Myocyte (in vitro differentiated cells): ENCODE data around the gene SMYD1. TPM values are rescaled to one million over a fixed set of nuclear protein-coding genes. Genes with fewer than 3 reads are reported as not detected.

Source experiments
- DNase-seq: peaks from one replicate; pipeline ENCODE4 v3.0.0-alpha.2; 2012; ENCODE audit warnings: low read depth
- total RNA-seq: library from RNA; depleted of rRNA; stranded (reverse); fragments of >200 nt; gene quantifications from 2 replicates; pipeline ENCODE4 v1.2.3, GENCODE V29; 2014

SMYD1 gene
- total RNA-seq, 1 donor from 2014 or later, result 243 TPM

GRCh38 chr2:88055371-88056128, 12.1 kb upstream of the SMYD1 start, which contains the start of gene KRCC1:
KRCC1 (minus strand) TSS chr2:88055783; CDS start chr2:88028563, 27,220 bp downstream.
- DNase-seq, result peak; percentile 95

GRCh38 chr2:88057437-88057844, 10.2 kb upstream of the SMYD1 start:
- DNase-seq, result no peak

- DNase-seq, result no peak
Measured at GRCh38 chr2:88058191-88058590, 9.4 kb upstream of the SMYD1 start.

- DNase-seq, result peak; percentile 53
Measured at GRCh38 chr2:88059979-88060906, 7.4 kb upstream of the SMYD1 start.

- DNase-seq, result no peak
Measured at GRCh38 chr2:88060907-88061275, 6.7 kb upstream of the SMYD1 start.

- no peak for DNase-seq
Measured at GRCh38 chr2:88061295-88061694, 6.3 kb upstream of the SMYD1 start.

GRCh38 chr2:88066543-88066942, 1.1 kb upstream of the SMYD1 start:
- DNase-seq, result peak; percentile 64

GRCh38 chr2:88067189-88067588, 436 bp upstream of the SMYD1 start:
- peak; percentile 99 for DNase-seq

GRCh38 chr2:88068044-88068443, 419 bp downstream of the SMYD1 start:
- DNase-seq, result no peak

GRCh38 chr2:88069117-88069516, 1.5 kb downstream of the SMYD1 start:
- DNase-seq, result peak; percentile 51

- DNase-seq, result no peak
Measured at GRCh38 chr2:88070055-88070454, 2.4 kb downstream of the SMYD1 start.

GRCh38 chr2:88071365-88071764, 3.7 kb downstream of the SMYD1 start:
- no peak for DNase-seq

- no peak for DNase-seq
Measured at GRCh38 chr2:88074150-88074549, 6.5 kb downstream of the SMYD1 start.

GRCh38 chr2:88074854-88075292, 7.2 kb downstream of the SMYD1 start:
- peak; percentile 76 for DNase-seq

- DNase-seq, result peak; percentile 86
Measured at GRCh38 chr2:88077080-88077479, 9.5 kb downstream of the SMYD1 start.

- DNase-seq, result no peak
Measured at GRCh38 chr2:88078643-88079172, 11.1 kb downstream of the SMYD1 start.

GRCh38 chr2:88080545-88080944, 12.9 kb downstream of the SMYD1 start:
- DNase-seq, result no peak

GRCh38 chr2:88081924-88082608, 14.4 kb downstream of the SMYD1 start:
- DNase-seq, result no peak

GRCh38 chr2:88082781-88083180, 15.2 kb downstream of the SMYD1 start:
- DNase-seq, result no peak

- DNase-seq, result no peak
Measured at GRCh38 chr2:88085099-88085498, 17.5 kb downstream of the SMYD1 start.

- no peak for DNase-seq
Measured at GRCh38 chr2:88085602-88086001, 18.0 kb downstream of the SMYD1 start.
